DOHH2 (cell line): ENCODE data around the gene SPRN.
"Not testable (repeated sequence)": the region's sequence is repeated elsewhere in the genome, so short reads cannot be mapped to it uniquely, and the experiment has no call there.

Experiments
- H3F3A ChIP-seq: fragments of 200-600 bp; sonication (generic), shearing (Covaris generic); 2 replicates; pipeline ENCODE4 v1.6.0; 2016; ENCODE audit warnings: antibody characterized with exemption, mild to moderate bottlenecking; ENCODE audit not compliant: control insufficient read depth, insufficient read depth
- H3K27ac ChIP-seq: fragments of 200-600 bp; sonication (generic); 2 replicates; pipeline ENCODE4 v1.5.1; 2014; ENCODE audit warnings: low read depth, mild to moderate bottlenecking, low read length, moderate library complexity
- H3K27me3 ChIP-seq: fragments of 200-600 bp; sonication (generic); 2 replicates; pipeline ENCODE4 v1.6.1; 2014; ENCODE audit warnings: mild to moderate bottlenecking, low read length, mixed read lengths; ENCODE audit not compliant: control insufficient read depth
- H3K36me3 ChIP-seq: fragments of 200-600 bp; sonication (generic); 2 replicates; pipeline ENCODE4 v1.6.1; 2014; ENCODE audit warnings: mild to moderate bottlenecking, low read length, moderate library complexity, mixed read lengths; ENCODE audit not compliant: control insufficient read depth
- H3K4me1 ChIP-seq: fragments of 200-600 bp; sonication (generic); 2 replicates; pipeline ENCODE4 v1.6.1; 2014; ENCODE audit warnings: mild to moderate bottlenecking, low read length, mixed read lengths; ENCODE audit not compliant: control insufficient read depth
- H3K4me2 ChIP-seq: fragments of 200-600 bp; sonication (generic); 2 replicates; pipeline ENCODE4 v1.6.0; 2014; ENCODE audit warnings: mild to moderate bottlenecking, low read length, moderate library complexity
- H3K4me3 ChIP-seq: fragments of 200-600 bp; sonication (generic); 2 replicates; pipeline ENCODE4 v1.5.1; 2014; ENCODE audit warnings: mild to moderate bottlenecking, low read length, mixed read lengths
- H3K79me2 ChIP-seq: fragments of 200-600 bp; sonication (generic); 2 replicates; pipeline ENCODE4 v1.6.1; 2014; ENCODE audit warnings: mild to moderate bottlenecking, low read length, mixed read lengths; ENCODE audit not compliant: control insufficient read depth
- H3K9me2 ChIP-seq: fragments of 200-600 bp; sonication (generic); replicated peaks from 2 replicates; pipeline ENCODE4 v1.6.1; 2014; ENCODE audit warnings: mild to moderate bottlenecking, low read length, mixed read lengths; ENCODE audit not compliant: control insufficient read depth
- H3K9me3 ChIP-seq: fragments of 200-600 bp; sonication (generic); 2 replicates; pipeline ENCODE4 v1.6.1; 2014; ENCODE audit warnings: antibody characterized with exemption, low read length, mixed read lengths; ENCODE audit not compliant: control insufficient read depth, insufficient read depth
- H4K20me1 ChIP-seq: fragments of 200-600 bp; sonication (generic); 2 replicates; pipeline ENCODE4 v1.6.0; 2014; ENCODE audit warnings: low read depth, mild to moderate bottlenecking, antibody characterized with exemption, low read length, moderate library complexity; ENCODE audit not compliant: control insufficient read depth, insufficient read depth
- CTCF ChIP-seq: fragments of 200-600 bp; sonication (generic); IDR thresholded peaks from one replicate; pipeline ENCODE4 v1.5.1; 2014; ENCODE audit warnings: antibody characterized with exemption, mild to moderate bottlenecking, low read depth, low read length; ENCODE audit not compliant: poor library complexity, severe bottlenecking
- EZH2phosphoT487 ChIP-seq: fragments of 200-600 bp; sonication (generic); IDR thresholded peaks from 2 replicates; pipeline ENCODE4 v1.6.1; 2017; ENCODE audit warnings: borderline replicate concordance, mild to moderate bottlenecking, antibody characterized with exemption, low read length, moderate library complexity, mixed read lengths

SPRN gene

GRCh38 chr10:133442967-133443924, 18.8 kb upstream of the SPRN start:
- no peaks in the 10 kb centered on the region for H3K27me3 ChIP-seq
- no peak overlapping the region for H3K4me2 ChIP-seq
- H3F3A ChIP-seq = no peaks in the 10 kb centered on the region
- H4K20me1 ChIP-seq = no peaks in the 10 kb centered on the region
- H3K36me3 ChIP-seq = no peaks in the 10 kb centered on the region
- H3K79me2 ChIP-seq = no peaks in the 10 kb centered on the region
- no peaks in the 10 kb centered on the region for H3K4me1 ChIP-seq
- no peaks in the 10 kb centered on the region for H3K9me2 ChIP-seq
- H3K9me3 ChIP-seq = peaks cover 34% of the 10 kb centered on the region
- H3K27ac ChIP-seq = no peak overlapping the region
- H3K4me3 ChIP-seq = no peak overlapping the region
- TF ChIP-seq CTCF (no peak), EZH2phosphoT487 (no peak)

- Histone ChIP-seq H3K27ac (no peak overlapping the region), H3F3A (no peaks in the 10 kb centered on the region), H3K27me3 (no peaks in the 10 kb centered on the region), H3K9me2 (no peaks in the 10 kb centered on the region), H4K20me1 (no peaks in the 10 kb centered on the region), H3K79me2 (no peaks in the 10 kb centered on the region), H3K4me2 (no peak overlapping the region), H3K4me1 (no peaks in the 10 kb centered on the region), H3K36me3 (no peaks in the 10 kb centered on the region), H3K4me3 (no peak overlapping the region), H3K9me3 (peaks cover 26% of the 10 kb centered on the region)
- TF ChIP-seq EZH2phosphoT487 = no peak
These were observed 18.0 kb upstream of the SPRN start for GRCh38 chr10:133442191-133442966.

- no peak overlapping the region for H3K4me3 ChIP-seq
- TF ChIP-seq CTCF = no peak
- no peak for TF ChIP-seq EZH2phosphoT487
- H3F3A ChIP-seq = no peaks in the 10 kb centered on the region
- H3K27me3 ChIP-seq = no peaks in the 10 kb centered on the region
- no peaks in the 10 kb centered on the region for H4K20me1 ChIP-seq
- no peak overlapping the region for H3K4me2 ChIP-seq
- peaks cover 20% of the 10 kb centered on the region; the same call in 1 of the 2 replicates for H3K9me3 ChIP-seq
- H3K9me2 ChIP-seq = no peaks in the 10 kb centered on the region
- H3K4me1 ChIP-seq = no peaks in the 10 kb centered on the region
- H3K79me2 ChIP-seq = no peaks in the 10 kb centered on the region
- no peak overlapping the region for H3K27ac ChIP-seq
- no peaks in the 10 kb centered on the region for H3K36me3 ChIP-seq
These were observed 17.4 kb upstream of the SPRN start for GRCh38 chr10:133441780-133442179.

- H3K27ac ChIP-seq, H3K27me3 ChIP-seq, H3K4me1 ChIP-seq, H3K4me3 ChIP-seq, H3K36me3 ChIP-seq, H3K4me2 ChIP-seq, H4K20me1 ChIP-seq, H3K79me2 ChIP-seq, H3K9me2 ChIP-seq, H3F3A ChIP-seq: not testable (repeated sequence)
- peaks cover 16% of the 10 kb centered on the region; the same call in 1 of the 2 replicates for H3K9me3 ChIP-seq
These were observed 16.9 kb upstream of the SPRN start for GRCh38 chr10:133441356-133441755.
